Activated CD4-positive, CD25-positive, alpha-beta regulatory T cell (primary cell): ENCODE measurements around the gene ACP7.

ENCODE experiments used
- DNase-seq, 4 experiments: peaks; one replicate each; lab custom pipeline; 2025; lab: John Stamatoyannopoulos, UW

ACP7 gene

GRCh38 chr19:39148939-39149529, 64.9 kb downstream of the ACP7 start:
- no peak for DNase-seq

GRCh38 chr19:39150235-39150634, 66.1 kb downstream of the ACP7 start:
- DNase-seq = no peak

- no peak for DNase-seq
Observed at GRCh38 chr19:39150807-39151600, 66.8 kb downstream of the ACP7 start.

GRCh38 chr19:39152066-39152465, 67.9 kb downstream of the ACP7 start:
- DNase-seq = no peak

- no peak for DNase-seq
Observed at GRCh38 chr19:39154100-39154628, 70.0 kb downstream of the ACP7 start.

- no peak for DNase-seq
Observed at GRCh38 chr19:39154629-39155100, 70.5 kb downstream of the ACP7 start.

- DNase-seq = no peak
Observed at GRCh38 chr19:39155114-39155700, 71.0 kb downstream of the ACP7 start.

GRCh38 chr19:39155741-39156140, 71.6 kb downstream of the ACP7 start:
- DNase-seq = no peak

- DNase-seq = no peak
Observed at GRCh38 chr19:39156326-39157230, 72.4 kb downstream of the ACP7 start.

- no peak for DNase-seq
Observed at GRCh38 chr19:39157275-39157996, 73.3 kb downstream of the ACP7 start.

- DNase-seq = no peak
Observed at GRCh38 chr19:39157997-39158389, 73.8 kb downstream of the ACP7 start.

- no peak for DNase-seq
Observed at GRCh38 chr19:39158646-39159260, 74.6 kb downstream of the ACP7 start.

GRCh38 chr19:39160523-39160861, 76.3 kb downstream of the ACP7 start:
- DNase-seq = no peak
